ENCODE results near the gene BICD2. TPM values are rescaled to one million over a fixed set of nuclear protein-coding genes. Genes with fewer than 3 reads are reported as not detected.

BICD2 gene
- total and polyA plus RNA-seq, 2 of the 13 experiments (the other 11 are each of a cell fraction or from before 2014, with no cell fraction given) = 5.1 to 17.4 TPM

DNA sequence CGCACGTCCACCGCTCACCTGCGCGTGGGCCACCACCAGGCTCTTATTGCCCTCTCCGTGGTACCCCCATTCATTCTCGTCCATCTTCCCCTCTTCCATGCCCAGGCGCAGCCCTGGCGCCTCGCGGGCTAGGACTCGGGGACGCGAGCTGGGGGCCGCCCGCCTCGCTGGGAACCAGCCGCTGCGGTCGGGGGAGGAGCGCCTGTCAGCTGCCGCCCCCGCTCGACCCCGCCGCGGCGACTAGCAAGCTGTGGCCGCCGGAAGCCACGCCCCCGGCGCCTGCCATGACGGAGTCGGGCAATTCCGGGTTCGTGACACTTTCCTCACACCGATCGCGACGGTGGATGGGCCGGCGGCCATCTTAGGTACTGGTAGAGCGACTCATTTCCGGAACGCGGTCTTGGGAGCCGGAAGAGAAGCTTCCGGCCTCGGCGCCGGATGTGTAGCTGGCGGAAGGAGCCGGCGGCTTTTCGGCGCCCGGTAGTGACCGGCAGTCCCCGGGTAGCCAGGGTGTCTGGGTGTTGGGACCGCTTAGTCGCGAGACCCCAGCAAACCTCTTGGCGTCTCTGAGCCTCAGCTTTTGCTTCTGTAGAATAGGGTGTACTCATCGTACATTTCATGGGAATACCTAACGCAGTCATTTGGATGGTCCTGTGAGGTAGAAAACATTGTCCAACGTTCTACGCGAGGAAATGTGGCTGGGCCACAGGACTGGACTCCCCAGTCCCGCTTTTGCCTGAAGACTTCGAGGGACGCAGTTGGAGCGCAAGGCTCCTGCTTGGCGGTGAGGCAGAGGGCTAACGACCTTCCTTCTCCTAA is 94.5 kb downstream of the BICD2 start, which contains the start of gene IPPK (continued):
- TF ChIP-seq, protein P1, sequence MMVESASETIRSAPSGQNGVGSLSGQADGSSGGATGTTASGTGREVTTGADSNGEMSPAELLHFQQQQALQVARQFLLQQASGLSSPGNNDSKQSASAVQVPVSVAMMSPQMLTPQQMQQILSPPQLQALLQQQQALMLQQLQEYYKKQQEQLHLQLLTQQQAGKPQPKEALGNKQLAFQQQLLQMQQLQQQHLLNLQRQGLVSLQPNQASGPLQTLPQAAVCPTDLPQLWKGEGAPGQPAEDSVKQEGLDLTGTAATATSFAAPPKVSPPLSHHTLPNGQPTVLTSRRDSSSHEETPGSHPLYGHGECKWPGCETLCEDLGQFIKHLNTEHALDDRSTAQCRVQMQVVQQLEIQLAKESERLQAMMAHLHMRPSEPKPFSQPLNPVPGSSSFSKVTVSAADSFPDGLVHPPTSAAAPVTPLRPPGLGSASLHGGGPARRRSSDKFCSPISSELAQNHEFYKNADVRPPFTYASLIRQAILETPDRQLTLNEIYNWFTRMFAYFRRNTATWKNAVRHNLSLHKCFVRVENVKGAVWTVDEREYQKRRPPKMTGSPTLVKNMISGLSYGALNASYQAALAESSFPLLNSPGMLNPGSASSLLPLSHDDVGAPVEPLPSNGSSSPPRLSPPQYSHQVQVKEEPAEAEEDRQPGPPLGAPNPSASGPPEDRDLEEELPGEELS (CRISPR knock-in tag; IDR thresholded peaks at IDR 0.05) = no peak
- TF ChIP-seq LCORL (IDR thresholded peaks at IDR 0.05) (no peak), LCORL (CRISPR knock-in tag; IDR thresholded peaks at IDR 0.05) (no peak; the same call in 1 of the 2 replicates), GATAD1 (CRISPR knock-in tag; IDR thresholded peaks at IDR 0.05) (peak; percentile 93), ZNF839 (CRISPR knock-in tag; IDR thresholded peaks at IDR 0.05; ENCODE audit: borderline replicate concordance) (no peak), HNRNPK (IDR thresholded peaks at IDR 0.05; ENCODE audit: low read depth, low read length, poor library complexity, severe bottlenecking) (peak; percentile 65), ISL2 (CRISPR knock-in tag; IDR thresholded peaks at IDR 0.05) (peak; percentile 77), POLR2AphosphoS5 (IDR thresholded peaks at IDR 0.05; ENCODE audit: low read depth, low read length) (peak; percentile 82), RARA (CRISPR knock-in tag; IDR thresholded peaks at IDR 0.05) (peak; percentile 57; the same call in 1 of the 2 replicates), ZNF510 (CRISPR knock-in tag; IDR thresholded peaks at IDR 0.05; ENCODE audit: low read depth) (no peak), SRSF1 (optimal IDR thresholded peaks at IDR 0.05; ENCODE audit: low read depth, low read length) (peak; percentile 26), GATAD2A (CRISPR knock-in tag; IDR thresholded peaks at IDR 0.05) (peak; percentile 46), RBM39 (IDR thresholded peaks at IDR 0.05; ENCODE audit: low read depth, low read length, poor library complexity, severe bottlenecking) (no peak), ZNF282 (IDR thresholded peaks at IDR 0.05; ENCODE audit: partially characterized antibody) (no peak), ZNF850 (CRISPR knock-in tag; conservative IDR thresholded peaks at IDR 0.05) (no peak), ZNF468 (CRISPR knock-in tag; IDR thresholded peaks at IDR 0.05) (0 out of 2 replicates have a peak, but pooled peaks have one; percentile 45), ZNF460 (CRISPR knock-in tag; IDR thresholded peaks at IDR 0.05; ENCODE audit: borderline replicate concordance) (no peak), MED1 (CRISPR knock-in tag; IDR thresholded peaks at IDR 0.05) (peak; percentile 59), ZFP90 (CRISPR knock-in tag; IDR thresholded peaks at IDR 0.05; ENCODE audit: borderline replicate concordance) (no peak)
- TF ChIP-seq, protein P2, sequence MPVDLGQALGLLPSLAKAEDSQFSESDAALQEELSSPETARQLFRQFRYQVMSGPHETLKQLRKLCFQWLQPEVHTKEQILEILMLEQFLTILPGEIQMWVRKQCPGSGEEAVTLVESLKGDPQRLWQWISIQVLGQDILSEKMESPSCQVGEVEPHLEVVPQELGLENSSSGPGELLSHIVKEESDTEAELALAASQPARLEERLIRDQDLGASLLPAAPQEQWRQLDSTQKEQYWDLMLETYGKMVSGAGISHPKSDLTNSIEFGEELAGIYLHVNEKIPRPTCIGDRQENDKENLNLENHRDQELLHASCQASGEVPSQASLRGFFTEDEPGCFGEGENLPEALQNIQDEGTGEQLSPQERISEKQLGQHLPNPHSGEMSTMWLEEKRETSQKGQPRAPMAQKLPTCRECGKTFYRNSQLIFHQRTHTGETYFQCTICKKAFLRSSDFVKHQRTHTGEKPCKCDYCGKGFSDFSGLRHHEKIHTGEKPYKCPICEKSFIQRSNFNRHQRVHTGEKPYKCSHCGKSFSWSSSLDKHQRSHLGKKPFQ (CRISPR knock-in tag; IDR thresholded peaks at IDR 0.05; ENCODE audit: insufficient replicate concordance) = peak; percentile 19
- TF ChIP-seq, protein P3, sequence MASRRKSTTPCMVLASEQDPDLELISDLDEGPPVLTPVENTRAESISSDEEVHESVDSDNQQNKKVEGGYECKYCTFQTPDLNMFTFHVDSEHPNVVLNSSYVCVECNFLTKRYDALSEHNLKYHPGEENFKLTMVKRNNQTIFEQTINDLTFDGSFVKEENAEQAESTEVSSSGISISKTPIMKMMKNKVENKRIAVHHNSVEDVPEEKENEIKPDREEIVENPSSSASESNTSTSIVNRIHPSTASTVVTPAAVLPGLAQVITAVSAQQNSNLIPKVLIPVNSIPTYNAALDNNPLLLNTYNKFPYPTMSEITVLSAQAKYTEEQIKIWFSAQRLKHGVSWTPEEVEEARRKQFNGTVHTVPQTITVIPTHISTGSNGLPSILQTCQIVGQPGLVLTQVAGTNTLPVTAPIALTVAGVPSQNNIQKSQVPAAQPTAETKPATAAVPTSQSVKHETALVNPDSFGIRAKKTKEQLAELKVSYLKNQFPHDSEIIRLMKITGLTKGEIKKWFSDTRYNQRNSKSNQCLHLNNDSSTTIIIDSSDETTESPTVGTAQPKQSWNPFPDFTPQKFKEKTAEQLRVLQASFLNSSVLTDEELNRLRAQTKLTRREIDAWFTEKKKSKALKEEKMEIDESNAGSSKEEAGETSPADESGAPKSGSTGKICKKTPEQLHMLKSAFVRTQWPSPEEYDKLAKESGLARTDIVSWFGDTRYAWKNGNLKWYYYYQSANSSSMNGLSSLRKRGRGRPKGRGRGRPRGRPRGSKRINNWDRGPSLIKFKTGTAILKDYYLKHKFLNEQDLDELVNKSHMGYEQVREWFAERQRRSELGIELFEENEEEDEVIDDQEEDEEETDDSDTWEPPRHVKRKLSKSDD (CRISPR knock-in tag; IDR thresholded peaks at IDR 0.05; ENCODE audit: low read depth) = peak; percentile 86
- TF ChIP-seq, protein P4, sequence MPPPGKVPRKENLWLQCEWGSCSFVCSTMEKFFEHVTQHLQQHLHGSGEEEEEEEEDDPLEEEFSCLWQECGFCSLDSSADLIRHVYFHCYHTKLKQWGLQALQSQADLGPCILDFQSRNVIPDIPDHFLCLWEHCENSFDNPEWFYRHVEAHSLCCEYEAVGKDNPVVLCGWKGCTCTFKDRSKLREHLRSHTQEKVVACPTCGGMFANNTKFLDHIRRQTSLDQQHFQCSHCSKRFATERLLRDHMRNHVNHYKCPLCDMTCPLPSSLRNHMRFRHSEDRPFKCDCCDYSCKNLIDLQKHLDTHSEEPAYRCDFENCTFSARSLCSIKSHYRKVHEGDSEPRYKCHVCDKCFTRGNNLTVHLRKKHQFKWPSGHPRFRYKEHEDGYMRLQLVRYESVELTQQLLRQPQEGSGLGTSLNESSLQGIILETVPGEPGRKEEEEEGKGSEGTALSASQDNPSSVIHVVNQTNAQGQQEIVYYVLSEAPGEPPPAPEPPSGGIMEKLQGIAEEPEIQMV (CRISPR knock-in tag; IDR thresholded peaks at IDR 0.05; ENCODE audit: low read depth) = no peak

Measured in HepG2 (cell line).